Mesendoderm (in vitro differentiated cells): ENCODE measurements around the gene LRCH1.

ENCODE experiments used
- DNase-seq: peaks from one replicate; pipeline ENCODE4 v3.0.0; 2013
- H2AK5ac ChIP-seq: 2 replicates; pipeline ENCODE4 v1.6.1; 2013; ENCODE audit warnings: low read length, inconsistent platforms
- H2BK120ac ChIP-seq: 2 replicates; pipeline ENCODE4 v1.6.1; 2013; ENCODE audit warnings: low read depth, mild to moderate bottlenecking, low read length, moderate library complexity, mixed read lengths
- H2BK15ac ChIP-seq: replicated peaks from 2 replicates; pipeline ENCODE4 v1.6.1; 2013; ENCODE audit warnings: low read depth, mild to moderate bottlenecking, moderate library complexity
- H2BK5ac ChIP-seq: 2 replicates; pipeline ENCODE4 v1.6.1; 2013; ENCODE audit warnings: low read length, inconsistent platforms
- H3K18ac ChIP-seq: 2 replicates; pipeline ENCODE4 v1.6.1; 2013; ENCODE audit warnings: mild to moderate bottlenecking, low read length, mixed read lengths
- H3K23ac ChIP-seq: one replicate; pipeline ENCODE4 v1.6.1; 2013; ENCODE audit warnings: low read length
- H3K27ac ChIP-seq: 2 replicates; pipeline ENCODE4 v1.5.1; 2013; ENCODE audit warnings: low read depth, mild to moderate bottlenecking, inconsistent platforms, low read length, moderate library complexity
- H3K27me3 ChIP-seq: 2 replicates; pipeline ENCODE4 v1.6.1; 2013; ENCODE audit warnings: low read length, control low read depth, mild to moderate bottlenecking, inconsistent platforms; ENCODE audit not compliant: insufficient read depth, poor library complexity
- H3K36me3 ChIP-seq: 2 replicates; pipeline ENCODE4 v1.6.1; 2013; ENCODE audit warnings: low read length, inconsistent platforms; ENCODE audit not compliant: control insufficient read depth, insufficient read depth
- H3K4ac ChIP-seq: one replicate; pipeline ENCODE4 v1.6.1; 2013; ENCODE audit warnings: low read depth, mild to moderate bottlenecking, low read length, moderate library complexity
- H3K4me1 ChIP-seq: 2 replicates; pipeline ENCODE4 v1.6.1; 2013; ENCODE audit warnings: low read depth, low read length, inconsistent platforms; ENCODE audit not compliant: control insufficient read depth
- H3K4me2 ChIP-seq: 2 replicates; pipeline ENCODE4 v1.6.1; 2013; ENCODE audit warnings: low read length
- H3K4me3 ChIP-seq: 2 replicates; pipeline ENCODE4 v1.5.1; 2013; ENCODE audit warnings: mild to moderate bottlenecking, low read length
- H3K56ac ChIP-seq: one replicate; pipeline ENCODE4 v1.6.1; 2013; ENCODE audit warnings: low read length
- H3K79me1 ChIP-seq: 2 replicates; pipeline ENCODE4 v1.6.1; 2013; ENCODE audit warnings: low read length, inconsistent platforms
- H3K79me2 ChIP-seq: 2 replicates; pipeline ENCODE4 v1.6.1; 2013; ENCODE audit warnings: mild to moderate bottlenecking, low read length; ENCODE audit not compliant: control insufficient read depth, insufficient read depth
- H3K9ac ChIP-seq: 2 replicates; pipeline ENCODE4 v1.6.1; 2013; ENCODE audit warnings: low read length, inconsistent platforms
- H4K5ac ChIP-seq: one replicate; pipeline ENCODE4 v1.6.1; 2013; ENCODE audit warnings: low read length
- H4K8ac ChIP-seq: one replicate; pipeline ENCODE4 v1.6.1; 2013; ENCODE audit warnings: low read depth, mild to moderate bottlenecking, control low read depth, low read length, moderate library complexity
- WGBS: extraction: QIAGEN DNeasy Blood & Tissue Kit; methylation state at CpG from one replicate; pipeline ENCODE4 v1.1.7; 2013; ENCODE audit warnings: low lambda C conversion rate, missing lambda C conversion rate; ENCODE audit not compliant: insufficient coverage; ENCODE audit errors: extremely low coverage; 5-methylcytosine and 5-hydroxymethylcytosine counted together

LRCH1 gene

DNA sequence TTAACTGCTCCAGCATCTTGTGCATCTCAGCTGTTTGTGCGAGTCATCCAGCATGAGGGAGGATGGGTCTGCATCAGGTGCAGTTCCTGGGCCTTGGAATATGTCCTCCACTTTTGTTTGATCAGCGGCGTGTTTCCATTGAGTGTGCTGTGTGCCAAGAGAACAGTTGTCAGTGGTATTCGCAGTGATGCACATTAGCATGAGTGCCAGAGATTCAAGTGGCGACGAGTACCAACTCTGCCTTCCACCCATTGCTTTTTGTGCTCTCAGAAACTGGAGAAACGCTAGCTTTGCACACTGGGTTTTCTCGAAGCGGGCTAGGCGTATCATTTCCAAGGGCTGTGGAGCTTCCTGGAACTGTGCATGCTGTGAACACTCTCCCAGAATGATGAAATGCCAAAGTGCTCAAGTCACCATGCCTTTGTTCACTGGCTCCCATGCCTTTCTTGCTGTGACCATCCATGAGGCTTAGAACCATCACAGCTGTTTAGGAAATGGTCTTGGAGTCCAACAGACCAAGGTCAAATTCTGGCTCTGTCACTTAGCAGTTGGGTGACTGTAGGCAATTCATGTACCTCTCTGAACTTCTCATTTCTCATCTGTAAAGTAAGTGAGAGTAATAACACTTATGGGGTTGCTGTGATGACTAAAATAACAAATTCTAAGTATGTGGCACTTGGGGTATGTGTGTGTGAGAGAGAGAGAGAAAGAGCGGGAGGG is 18.4 kb downstream of the LRCH1 start:
- H3K4ac ChIP-seq = no peak overlapping the region
- no peak overlapping the region for H3K27ac ChIP-seq
- DNase-seq = peak; percentile 29
- no peak overlapping the region for H4K8ac ChIP-seq
- peaks cover 26% of the 10 kb centered on the region for H3K79me1 ChIP-seq
- no peak overlapping the region for H4K5ac ChIP-seq
- peaks cover 6% of the 10 kb centered on the region for H3K4me1 ChIP-seq
- H2BK5ac ChIP-seq = no peak overlapping the region
- no peak overlapping the region for H2AK5ac ChIP-seq
- H3K79me2 ChIP-seq = peaks cover 19% of the 10 kb centered on the region
- H3K36me3 ChIP-seq = no peaks in the 10 kb centered on the region
- WGBS = no CpG with 5 or more reads among the region's 11 CpGs
- no peak overlapping the region for H2BK120ac ChIP-seq
- no peak overlapping the region for H3K4me3 ChIP-seq
- no peak overlapping the region for H3K56ac ChIP-seq
- no peak overlapping the region for H3K18ac ChIP-seq
- no peak overlapping the region for H3K23ac ChIP-seq
- no peak overlapping the region for H3K9ac ChIP-seq
- no peak overlapping the region for H2BK15ac ChIP-seq
- H3K27me3 ChIP-seq = no peaks in the 10 kb centered on the region
- H3K4me2 ChIP-seq = no peak overlapping the region

DNA sequence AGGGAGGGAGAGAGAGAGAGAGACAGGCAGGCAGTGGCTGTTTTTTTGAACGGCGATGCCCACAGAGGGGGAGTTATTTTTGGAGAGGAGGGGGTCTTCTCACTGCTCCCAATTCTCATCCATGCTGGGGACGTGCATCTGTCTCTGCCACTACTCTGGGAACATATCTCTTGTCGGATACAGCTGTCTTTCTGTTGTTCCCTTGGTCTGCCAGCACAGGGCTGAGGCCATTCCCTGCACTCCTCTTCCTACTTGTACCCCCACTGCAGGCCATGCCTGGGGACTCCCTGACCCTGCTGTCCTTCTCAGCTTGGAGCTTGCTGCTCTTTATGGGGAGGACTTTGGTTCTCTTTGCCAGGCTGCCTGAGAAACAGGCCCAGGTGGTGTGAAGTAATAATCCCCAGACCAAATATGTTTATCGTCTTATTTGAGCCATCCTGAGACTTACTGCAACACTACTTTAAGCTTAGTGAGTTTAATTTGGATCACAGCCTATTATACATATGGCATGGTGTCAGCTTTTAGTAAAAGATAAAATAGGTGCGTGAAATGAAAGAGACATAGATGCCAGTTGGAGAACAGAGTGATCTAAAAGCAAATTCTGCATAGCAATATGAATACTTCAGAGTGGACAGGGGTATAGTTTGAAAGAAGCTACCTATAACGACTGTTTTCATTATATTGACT is 19.1 kb downstream of the LRCH1 start:
- Histone ChIP-seq H2AK5ac (no peak overlapping the region), H3K27ac (no peak overlapping the region), H3K56ac (no peak overlapping the region), H3K79me1 (peaks cover 28% of the 10 kb centered on the region), H4K8ac (no peak overlapping the region), H2BK15ac (no peak overlapping the region), H2BK5ac (no peak overlapping the region), H3K9ac (no peak overlapping the region), H2BK120ac (no peak overlapping the region), H3K27me3 (no peaks in the 10 kb centered on the region), H3K23ac (no peak overlapping the region), H3K4me1 (peaks cover 6% of the 10 kb centered on the region), H4K5ac (no peak overlapping the region), H3K4me2 (no peak overlapping the region), H3K4me3 (no peak overlapping the region), H3K4ac (no peak overlapping the region), H3K36me3 (no peaks in the 10 kb centered on the region), H3K18ac (no peak overlapping the region), H3K79me2 (peaks cover 21% of the 10 kb centered on the region)
- DNase-seq = no peak
- no CpG with 5 or more reads among the region's 7 CpGs for WGBS

DNA sequence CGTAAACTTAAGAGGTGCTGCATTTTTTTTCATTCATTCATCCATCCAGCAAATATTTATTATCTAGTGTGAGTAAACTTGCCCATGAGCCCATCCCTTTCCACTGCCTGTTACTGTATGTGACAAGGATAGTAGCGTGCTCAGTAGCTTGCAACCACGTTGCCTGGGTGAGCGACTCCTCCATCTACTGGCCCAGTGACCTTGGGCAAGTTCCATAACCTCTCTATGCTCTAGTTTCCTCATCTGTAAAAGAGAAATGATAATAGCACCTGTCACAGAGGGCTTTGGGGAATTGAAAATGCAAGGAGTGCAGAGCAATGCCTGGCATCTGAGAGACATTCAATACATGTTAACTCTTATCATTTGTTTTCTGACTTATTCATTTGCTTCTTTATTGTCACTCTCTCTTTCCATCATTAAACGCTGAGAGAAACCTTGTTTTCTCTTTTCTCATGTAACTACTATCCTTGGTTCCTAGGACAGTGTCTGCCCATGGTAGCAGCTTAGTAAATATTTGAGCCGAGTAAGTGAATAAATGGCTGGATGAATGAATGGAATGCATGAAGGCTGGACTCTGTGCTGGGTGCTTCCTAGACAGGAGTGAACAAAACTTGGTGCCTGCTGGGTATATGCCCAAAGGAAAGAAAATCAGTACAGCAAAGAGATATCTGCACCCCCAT is 19.9 kb downstream of the LRCH1 start:
- H2BK15ac ChIP-seq = no peak overlapping the region
- no peak overlapping the region for H2BK120ac ChIP-seq
- H3K4ac ChIP-seq = no peak overlapping the region
- no peak overlapping the region for H3K18ac ChIP-seq
- H3K79me1 ChIP-seq = peaks cover 28% of the 10 kb centered on the region
- H3K4me3 ChIP-seq = no peak overlapping the region
- no peaks in the 10 kb centered on the region for H3K36me3 ChIP-seq
- no peak overlapping the region for H2AK5ac ChIP-seq
- H2BK5ac ChIP-seq = no peak overlapping the region
- H3K23ac ChIP-seq = no peak overlapping the region
- no peak overlapping the region for H3K9ac ChIP-seq
- H3K27ac ChIP-seq = no peak overlapping the region
- H4K8ac ChIP-seq = no peak overlapping the region
- peaks cover 20% of the 10 kb centered on the region for H3K79me2 ChIP-seq
- H3K4me1 ChIP-seq = peaks cover 3% of the 10 kb centered on the region
- H3K56ac ChIP-seq = no peak overlapping the region
- no peak overlapping the region for H4K5ac ChIP-seq
- no peak for DNase-seq
- H3K4me2 ChIP-seq = no peak overlapping the region
- no peaks in the 10 kb centered on the region for H3K27me3 ChIP-seq
- WGBS = no CpG with 5 or more reads among the region's 6 CpGs

DNA sequence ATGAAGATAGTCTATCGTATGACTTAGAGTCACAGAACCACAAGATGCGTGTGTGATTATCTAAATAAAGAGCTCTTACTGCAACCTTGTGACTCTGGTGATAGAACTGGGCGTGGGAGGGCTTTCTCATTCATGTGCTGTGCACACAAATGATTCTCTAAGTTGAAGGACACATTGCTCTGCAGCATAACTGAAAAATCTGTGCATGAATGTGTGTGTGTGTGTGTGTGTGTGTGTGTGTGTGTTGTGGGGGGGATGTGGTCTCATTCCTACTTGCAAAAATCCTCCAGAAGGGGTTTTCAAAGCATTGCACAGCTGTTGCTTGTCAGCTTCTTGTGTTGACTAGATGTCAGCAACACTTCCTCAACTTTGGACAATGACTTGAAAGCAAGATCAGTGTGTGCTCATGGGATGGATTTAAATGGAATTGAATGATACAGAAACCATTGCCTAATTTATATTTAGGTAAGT is 22.4 kb downstream of the LRCH1 start:
- no peak overlapping the region for H3K27ac ChIP-seq
- H3K9ac ChIP-seq = no peak overlapping the region
- no peak overlapping the region for H3K56ac ChIP-seq
- no peak overlapping the region for H3K18ac ChIP-seq
- H3K4ac ChIP-seq = no peak overlapping the region
- no peak overlapping the region for H2BK15ac ChIP-seq
- H2AK5ac ChIP-seq = no peak overlapping the region
- no CpG with 5 or more reads among the region's 3 CpGs for WGBS
- H2BK5ac ChIP-seq = no peak overlapping the region
- no peaks in the 10 kb centered on the region for H3K27me3 ChIP-seq
- no peak for DNase-seq
- H4K8ac ChIP-seq = no peak overlapping the region
- H3K4me1 ChIP-seq = no peaks in the 10 kb centered on the region
- H3K79me2 ChIP-seq = peaks cover 12% of the 10 kb centered on the region
- peaks cover 21% of the 10 kb centered on the region for H3K79me1 ChIP-seq
- H4K5ac ChIP-seq = no peak overlapping the region
- no peaks in the 10 kb centered on the region for H3K36me3 ChIP-seq
- H3K23ac ChIP-seq = no peak overlapping the region
- no peak overlapping the region for H2BK120ac ChIP-seq
- no peak overlapping the region for H3K4me2 ChIP-seq
- H3K4me3 ChIP-seq = no peak overlapping the region

DNA sequence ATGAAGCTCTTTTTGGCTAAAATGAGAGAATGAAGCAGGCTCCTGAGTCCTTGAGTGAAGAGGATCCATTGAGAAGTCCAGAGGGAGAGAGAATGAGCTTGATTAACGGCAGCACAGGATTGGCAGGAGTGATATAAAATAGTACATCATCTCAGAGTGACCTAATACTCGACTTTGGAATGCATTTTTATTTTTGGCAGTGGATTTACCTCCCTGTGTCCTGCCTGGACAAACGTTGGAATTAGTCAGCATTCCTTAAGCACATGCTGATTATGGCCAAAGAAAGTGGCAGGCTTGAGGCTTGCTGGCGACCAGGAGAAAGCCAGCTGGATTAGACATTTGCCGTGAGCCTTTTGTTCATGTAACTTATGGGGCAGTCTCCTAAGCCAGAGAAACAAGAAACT is 22.9 kb downstream of the LRCH1 start:
- no peak overlapping the region for H3K27ac ChIP-seq
- no CpG with 5 or more reads among the region's 5 CpGs for WGBS
- H2BK120ac ChIP-seq = no peak overlapping the region
- H4K8ac ChIP-seq = no peak overlapping the region
- no peaks in the 10 kb centered on the region for H3K27me3 ChIP-seq
- peaks cover 12% of the 10 kb centered on the region for H3K79me2 ChIP-seq
- no peak overlapping the region for H3K56ac ChIP-seq
- H3K4ac ChIP-seq = no peak overlapping the region
- H3K18ac ChIP-seq = no peak overlapping the region
- no peak overlapping the region for H2BK15ac ChIP-seq
- H3K4me3 ChIP-seq = no peak overlapping the region
- H2AK5ac ChIP-seq = no peak overlapping the region
- H2BK5ac ChIP-seq = no peak overlapping the region
- H3K9ac ChIP-seq = no peak overlapping the region
- no peak overlapping the region for H3K4me2 ChIP-seq
- H3K79me1 ChIP-seq = peaks cover 23% of the 10 kb centered on the region
- no peak for DNase-seq
- no peaks in the 10 kb centered on the region for H3K36me3 ChIP-seq
- H4K5ac ChIP-seq = no peak overlapping the region
- H3K23ac ChIP-seq = no peak overlapping the region
- no peaks in the 10 kb centered on the region for H3K4me1 ChIP-seq
